Measurements from ENCODE around the gene TMEM273. TPM values are rescaled to one million over a fixed set of nuclear protein-coding genes. Genes with fewer than 3 reads are reported as not detected.

TMEM273 gene
- total and polyA plus RNA-seq, 10 of the 15 experiments (the other 5 are each of a cell fraction or from before 2014, with no cell fraction given), result 10.3 to 46.3 (median 26.4) TPM

DNA sequence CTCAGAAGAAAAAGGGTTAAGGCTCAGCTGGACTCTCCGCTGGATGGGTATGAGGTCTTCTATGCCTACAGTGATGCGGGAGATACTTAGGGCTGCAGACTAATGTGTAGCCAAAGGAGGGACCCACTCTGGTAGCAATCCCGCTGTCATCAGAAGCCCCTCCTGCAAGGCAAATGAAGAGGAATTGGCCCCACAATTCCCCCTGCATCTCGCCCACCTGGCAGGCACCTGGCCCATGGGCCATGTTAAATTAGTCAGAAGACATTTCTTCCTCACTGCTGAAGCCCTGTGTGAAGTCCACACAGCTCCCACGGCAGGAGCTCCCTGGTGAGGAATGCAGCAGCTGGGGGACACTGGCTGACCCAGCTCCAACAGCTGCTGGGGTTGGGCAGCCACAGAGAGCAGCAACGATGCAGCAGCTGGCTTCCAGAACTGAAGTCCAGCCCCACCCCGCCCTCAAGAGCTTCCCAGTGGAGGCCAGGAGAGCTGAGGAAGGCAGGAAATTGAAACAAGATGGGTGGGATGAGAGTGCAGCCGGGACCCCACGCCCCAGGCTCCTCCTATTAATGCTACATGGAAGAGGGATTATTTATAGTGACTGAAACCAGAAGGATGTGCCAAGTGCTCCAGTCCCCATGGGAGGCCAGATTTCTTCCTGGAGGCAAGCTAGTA lies 78.4 kb downstream of the TMEM273 start:
- Histone ChIP-seq H3K4me2 (ENCODE audit: control insufficient read depth, insufficient read depth) (no peak overlapping the region), H3K9ac (ENCODE audit: control insufficient read depth, insufficient read depth, low read length) (no peak overlapping the region), H3K4me3 (no peak overlapping the region), H2AFZ (ENCODE audit: control insufficient read depth, low read depth, low read length) (no peak overlapping the region), H3K9me3 (replicated peaks; ENCODE audit: control insufficient read depth, insufficient read depth, low read length) (no peaks in the 10 kb centered on the region), H3K36me3 (ENCODE audit: control insufficient read depth in 2 of 2, insufficient read depth in 2 of 2, low read length in 1 of 2) (no peaks in the 10 kb centered on the region), H3K27ac (ENCODE audit: control insufficient read depth, insufficient read depth) (no peak overlapping the region), H3K27me3 (replicated peaks in 1 of 2; ENCODE audit: control insufficient read depth in 2 of 2, insufficient read depth in 2 of 2, low read length in 1 of 2) (peaks cover 0 to 3% of the 10 kb centered on the region in 2 experiments; a peak in 2 of 4 replicates), H3K79me2 (ENCODE audit: control insufficient read depth, insufficient read depth, low read length) (no peaks in the 10 kb centered on the region), H4K20me1 (ENCODE audit: control insufficient read depth, insufficient read depth) (no peaks in the 10 kb centered on the region), H3K4me1 (ENCODE audit: control insufficient read depth, insufficient read depth, low read length) (no peaks in the 10 kb centered on the region)
- intact Hi-C loops (cut with micrococcal nuclease; ENCODE audit: unreplicated experiment), result no loop called here
- ChIA-PET CTCF (interaction anchor here (1.4 kb wide), 1 partner anchor 9 kb away, joined by 3 read pairs; no protein-coding TSS in a partner anchor), POLR2A (no interaction called here), SMC1A (ENCODE audit: uncharacterized antibody, unreplicated experiment) (interaction anchor here (2.0 kb wide), 1 partner anchor 9 kb away, joined by 5 read pairs; no protein-coding TSS in a partner anchor), RAD21 (ENCODE audit: unreplicated experiment) (no interaction called here)
- ATAC-seq, result no peak
- DNase-seq (ENCODE audit: low read depth, low spot score), result no peak
- 24% methylated on average over 9 of the region's 9 CpGs for WGBS (ENCODE audit: insufficient coverage, insufficient replicate concordance, low lambda C conversion rate, missing lambda C conversion rate)
- in situ Hi-C loops (cut with MboI), result no loop called here
- no TSS peak for BruUV-seq (replicated peaks)
- no peak for FAIRE-seq
- no peak for TF ChIP-seq BRCA1 (IDR thresholded peaks at IDR 0.05; ENCODE audit: low read depth, low read length)
- TF ChIP-seq, protein P1, sequence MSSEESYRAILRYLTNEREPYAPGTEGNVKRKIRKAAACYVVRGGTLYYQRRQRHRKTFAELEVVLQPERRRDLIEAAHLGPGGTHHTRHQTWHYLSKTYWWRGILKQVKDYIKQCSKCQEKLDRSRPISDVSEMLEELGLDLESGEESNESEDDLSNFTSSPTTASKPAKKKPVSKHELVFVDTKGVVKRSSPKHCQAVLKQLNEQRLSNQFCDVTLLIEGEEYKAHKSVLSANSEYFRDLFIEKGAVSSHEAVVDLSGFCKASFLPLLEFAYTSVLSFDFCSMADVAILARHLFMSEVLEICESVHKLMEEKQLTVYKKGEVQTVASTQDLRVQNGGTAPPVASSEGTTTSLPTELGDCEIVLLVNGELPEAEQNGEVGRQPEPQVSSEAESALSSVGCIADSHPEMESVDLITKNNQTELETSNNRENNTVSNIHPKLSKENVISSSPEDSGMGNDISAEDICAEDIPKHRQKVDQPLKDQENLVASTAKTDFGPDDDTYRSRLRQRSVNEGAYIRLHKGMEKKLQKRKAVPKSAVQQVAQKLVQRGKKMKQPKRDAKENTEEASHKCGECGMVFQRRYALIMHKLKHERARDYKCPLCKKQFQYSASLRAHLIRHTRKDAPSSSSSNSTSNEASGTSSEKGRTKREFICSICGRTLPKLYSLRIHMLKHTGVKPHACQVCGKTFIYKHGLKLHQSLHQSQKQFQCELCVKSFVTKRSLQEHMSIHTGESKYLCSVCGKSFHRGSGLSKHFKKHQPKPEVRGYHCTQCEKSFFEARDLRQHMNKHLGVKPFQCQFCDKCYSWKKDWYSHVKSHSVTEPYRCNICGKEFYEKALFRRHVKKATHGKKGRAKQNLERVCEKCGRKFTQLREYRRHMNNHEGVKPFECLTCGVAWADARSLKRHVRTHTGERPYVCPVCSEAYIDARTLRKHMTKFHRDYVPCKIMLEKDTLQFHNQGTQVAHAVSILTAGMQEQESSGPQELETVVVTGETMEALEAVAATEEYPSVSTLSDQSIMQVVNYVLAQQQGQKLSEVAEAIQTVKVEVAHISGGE (CRISPR knock-in tag; IDR thresholded peaks at IDR 0.05), result no peak
- no peak for TF ChIP-seq RELA (IDR thresholded peaks at IDR 0.05; ENCODE audit: borderline replicate concordance, partially characterized antibody)
- TF ChIP-seq TCF7 (IDR thresholded peaks at IDR 0.05; ENCODE audit: borderline replicate concordance), result no peak

Data from GM12878 (cell line).